ENCODE results near the gene SEMA6B.

DNA sequence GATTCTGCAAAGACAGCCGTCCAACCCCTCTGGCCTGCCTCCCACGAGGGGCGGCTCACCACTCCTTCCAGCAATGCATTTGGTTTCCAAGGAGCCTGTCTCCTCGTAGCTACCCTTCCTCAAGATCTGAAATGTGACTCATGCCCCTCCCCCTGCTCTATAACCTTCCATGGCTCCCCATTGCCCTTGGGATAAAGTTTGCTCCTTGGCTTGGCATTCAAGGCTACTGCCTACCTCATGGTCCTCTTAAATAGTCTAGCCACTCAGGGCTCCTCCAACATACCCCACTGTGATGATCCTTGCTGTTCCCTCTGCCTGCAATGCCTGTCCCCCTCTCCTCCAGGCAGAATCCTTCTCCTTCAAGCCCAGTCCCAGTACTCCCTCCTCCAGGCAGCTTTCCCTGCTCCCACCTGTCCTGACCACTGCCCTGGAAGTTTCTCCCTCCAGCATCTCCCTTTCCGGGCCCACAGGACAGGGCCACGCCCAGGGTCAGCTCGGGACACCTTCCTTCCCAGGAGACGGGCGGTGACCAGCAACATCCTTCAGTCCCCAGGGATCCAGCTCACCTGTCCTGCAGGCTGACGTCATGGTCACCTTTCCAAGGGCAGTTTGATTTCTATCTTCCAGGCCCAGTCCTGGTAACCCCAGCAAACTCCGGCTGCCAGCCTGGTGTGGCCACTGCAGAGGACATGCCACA, 19.2 kb upstream of the SEMA6B start:
- TF ChIP-seq, protein P1, sequence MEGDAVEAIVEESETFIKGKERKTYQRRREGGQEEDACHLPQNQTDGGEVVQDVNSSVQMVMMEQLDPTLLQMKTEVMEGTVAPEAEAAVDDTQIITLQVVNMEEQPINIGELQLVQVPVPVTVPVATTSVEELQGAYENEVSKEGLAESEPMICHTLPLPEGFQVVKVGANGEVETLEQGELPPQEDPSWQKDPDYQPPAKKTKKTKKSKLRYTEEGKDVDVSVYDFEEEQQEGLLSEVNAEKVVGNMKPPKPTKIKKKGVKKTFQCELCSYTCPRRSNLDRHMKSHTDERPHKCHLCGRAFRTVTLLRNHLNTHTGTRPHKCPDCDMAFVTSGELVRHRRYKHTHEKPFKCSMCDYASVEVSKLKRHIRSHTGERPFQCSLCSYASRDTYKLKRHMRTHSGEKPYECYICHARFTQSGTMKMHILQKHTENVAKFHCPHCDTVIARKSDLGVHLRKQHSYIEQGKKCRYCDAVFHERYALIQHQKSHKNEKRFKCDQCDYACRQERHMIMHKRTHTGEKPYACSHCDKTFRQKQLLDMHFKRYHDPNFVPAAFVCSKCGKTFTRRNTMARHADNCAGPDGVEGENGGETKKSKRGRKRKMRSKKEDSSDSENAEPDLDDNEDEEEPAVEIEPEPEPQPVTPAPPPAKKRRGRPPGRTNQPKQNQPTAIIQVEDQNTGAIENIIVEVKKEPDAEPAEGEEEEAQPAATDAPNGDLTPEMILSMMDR (IDR thresholded peaks at IDR 0.05) = no peak
- TF ChIP-seq POLR2AphosphoS5 (IDR thresholded peaks at IDR 0.05) (no peak), POLR2A (IDR thresholded peaks at IDR 0.05) (no peak)

Measured in breast epithelium (tissue), 3 donors.